HepG2 (cell line): Measurements from ENCODE around the gene TPRA1. TPM values are rescaled to one million over a fixed set of nuclear protein-coding genes. Genes with fewer than 3 reads are reported as not detected.

Experiments used
- E2F2 ChIP-seq: sonication (generic); formaldehyde crosslinking; IDR thresholded peaks from 2 replicates; pipeline ENCODE4 v1.4.0; 2020; ENCODE audit warnings: missing genetic modification reagents, borderline replicate concordance
- EP300 ChIP-seq, 3 experiments: sonication (generic) in 1 of 3; formaldehyde crosslinking in 1 of 3; IDR thresholded peaks; 2 replicates each; pipeline versions ENCODE4 v1.5.1 to v1.6.1; 2011 to 2020; ENCODE audit warnings: low read depth in 2 of 3, low read length in 2 of 3, borderline replicate concordance in 1 of 3, improper control_type of control experiment in 1 of 3, mild to moderate bottlenecking in 1 of 3, missing genetic modification reagents in 1 of 3, moderate library complexity in 1 of 3
- HNRNPL ChIP-seq: fragments of 200-400 bp; formaldehyde crosslinking; IDR thresholded peaks from 2 replicates; pipeline ENCODE4 v1.6.1; 2017; ENCODE audit warnings: mild to moderate bottlenecking, low read depth, low read length
- JDP2 ChIP-seq: sonication (generic); formaldehyde crosslinking; IDR thresholded peaks from 2 replicates; pipeline ENCODE4 v1.8.1; 2022; ENCODE audit warnings: missing genetic modification reagents, borderline replicate concordance
- MLLT10 ChIP-seq: sonication (generic); formaldehyde crosslinking; IDR thresholded peaks from 2 replicates; pipeline ENCODE4 v1.4.0; 2020; ENCODE audit warnings: missing genetic modification reagents
- MXD3 ChIP-seq: IDR thresholded peaks from 2 replicates; pipeline ENCODE4 v1.6.1; 2016; ENCODE audit warnings: mild to moderate bottlenecking, missing biosample characterization, missing genetic modification reagents
- MZF1 ChIP-seq: sonication (generic); formaldehyde crosslinking; IDR thresholded peaks from 2 replicates; pipeline ENCODE4 v1.8.1; 2023; ENCODE audit warnings: mild to moderate bottlenecking, missing genetic modification reagents, borderline replicate concordance
- NR2F6 ChIP-seq, 2 experiments: IDR thresholded peaks; 2 replicates each; pipeline ENCODE4 v1.6.1; 2016; ENCODE audit warnings: antibody characterized with exemption in 1 of 2, mild to moderate bottlenecking in 1 of 2
- PAX8 ChIP-seq: sonication (generic); formaldehyde crosslinking; IDR thresholded peaks from 2 replicates; pipeline ENCODE4 v1.8.0; 2022; ENCODE audit warnings: mild to moderate bottlenecking, missing genetic modification reagents, borderline replicate concordance
- PPARG ChIP-seq: conservative IDR thresholded peaks from 2 replicates; pipeline ENCODE4 v1.6.1; 2016; ENCODE audit warnings: missing biosample characterization, missing genetic modification reagents
- SALL2 ChIP-seq: sonication (generic); formaldehyde crosslinking; IDR thresholded peaks from 2 replicates; pipeline ENCODE4 v1.8.1; 2023; ENCODE audit warnings: mild to moderate bottlenecking, missing genetic modification reagents, inconsistent platforms
- SMARCE1 ChIP-seq: fragments of 450-650 bp; IDR thresholded peaks from 2 replicates; pipeline ENCODE4 v1.6.1; 2017; ENCODE audit warnings: borderline replicate concordance
- SP1 ChIP-seq, 2 experiments: fragments of 450-650 bp in 1 of 2; sonication (generic) in 1 of 2; formaldehyde crosslinking in 1 of 2; IDR thresholded peaks; 2 replicates each; pipeline versions ENCODE4 v1.4.0 to v1.6.1; 2016 to 2020; ENCODE audit warnings: missing genetic modification reagents in 1 of 2
- STAT5B ChIP-seq: sonication (generic); formaldehyde crosslinking; IDR thresholded peaks from 2 replicates; pipeline ENCODE4 v1.4.0; 2020; ENCODE audit warnings: missing genetic modification reagents
- TEAD2 ChIP-seq: sonication (generic); formaldehyde crosslinking; IDR thresholded peaks from 2 replicates; pipeline ENCODE4 v1.9.0; 2021; ENCODE audit warnings: missing genetic modification reagents
- ZFP36L1 ChIP-seq: sonication (generic); formaldehyde crosslinking; IDR thresholded peaks from 2 replicates; pipeline ENCODE4 v1.8.0; 2022; ENCODE audit warnings: mild to moderate bottlenecking, missing genetic modification reagents, moderate library complexity
- ZNF160 ChIP-seq: sonication (generic); formaldehyde crosslinking; IDR thresholded peaks from 2 replicates; pipeline ENCODE4 v1.8.0; 2022; ENCODE audit warnings: mild to moderate bottlenecking, inconsistent platforms, missing genetic modification reagents
- ZNF235 ChIP-seq: sonication (generic); formaldehyde crosslinking; IDR thresholded peaks from 2 replicates; pipeline ENCODE4 v1.8.1; 2023; ENCODE audit warnings: mild to moderate bottlenecking, missing genetic modification reagents, borderline replicate concordance
- ZNF367 ChIP-seq: sonication (generic); formaldehyde crosslinking; IDR thresholded peaks from 2 replicates; pipeline ENCODE4 v1.4.0; 2020; ENCODE audit warnings: missing genetic modification reagents, borderline replicate concordance
- ZNF496 ChIP-seq: sonication (generic); formaldehyde crosslinking; IDR thresholded peaks from 2 replicates; pipeline ENCODE4 v1.8.1; 2023; ENCODE audit warnings: mild to moderate bottlenecking, moderate library complexity, missing genetic modification reagents; ENCODE audit not compliant: insufficient replicate concordance
- polyA plus RNA-seq, 8 experiments: library from polyadenylated mRNA; depleted of rRNA in 3 of 8; stranded (reverse) in 7 of 8; unstranded in 1 of 8; fragments of >200 nt; fragmentation: Illumina TruSeq in 4 of 8; extraction: Trizol in 4 of 8; gene quantifications; 2 replicates each; pipeline versions ENCODE4 v1.2.1 to v1.2.3, GENCODE V29; 2011 to 2016; ENCODE audit warnings: low read depth in 4 of 8, missing spikeins in 1 of 8, mixed read lengths in 1 of 8; ENCODE audit not compliant: insufficient read depth in 1 of 8
- total RNA-seq, 5 experiments: library from RNA; depleted of rRNA; stranded (reverse); fragments of >200 nt; fragmentation: Illumina TruSeq; extraction: Trizol; gene quantifications; 2 replicates each; pipeline ENCODE4 v1.2.3, GENCODE V29; 2016; ENCODE audit warnings: low read depth in 1 of 5
- TF ChIP-seq, protein P1 (sequence below): sonication (generic); formaldehyde crosslinking; IDR thresholded peaks from 2 replicates; pipeline ENCODE4 v1.8.1; 2023; ENCODE audit warnings: mild to moderate bottlenecking, missing genetic modification reagents
- TF ChIP-seq, protein P2 (sequence below): sonication (generic); formaldehyde crosslinking; IDR thresholded peaks from 2 replicates; pipeline ENCODE4 v1.5.1; 2020; ENCODE audit warnings: missing genetic modification reagents, mild to moderate bottlenecking, borderline replicate concordance

Gene TPRA1
- total and polyA plus RNA-seq, 2 of the 13 experiments (the other 11 are each of a cell fraction or from before 2014, with no cell fraction given), result 25.4 to 25.8 TPM

DNA sequence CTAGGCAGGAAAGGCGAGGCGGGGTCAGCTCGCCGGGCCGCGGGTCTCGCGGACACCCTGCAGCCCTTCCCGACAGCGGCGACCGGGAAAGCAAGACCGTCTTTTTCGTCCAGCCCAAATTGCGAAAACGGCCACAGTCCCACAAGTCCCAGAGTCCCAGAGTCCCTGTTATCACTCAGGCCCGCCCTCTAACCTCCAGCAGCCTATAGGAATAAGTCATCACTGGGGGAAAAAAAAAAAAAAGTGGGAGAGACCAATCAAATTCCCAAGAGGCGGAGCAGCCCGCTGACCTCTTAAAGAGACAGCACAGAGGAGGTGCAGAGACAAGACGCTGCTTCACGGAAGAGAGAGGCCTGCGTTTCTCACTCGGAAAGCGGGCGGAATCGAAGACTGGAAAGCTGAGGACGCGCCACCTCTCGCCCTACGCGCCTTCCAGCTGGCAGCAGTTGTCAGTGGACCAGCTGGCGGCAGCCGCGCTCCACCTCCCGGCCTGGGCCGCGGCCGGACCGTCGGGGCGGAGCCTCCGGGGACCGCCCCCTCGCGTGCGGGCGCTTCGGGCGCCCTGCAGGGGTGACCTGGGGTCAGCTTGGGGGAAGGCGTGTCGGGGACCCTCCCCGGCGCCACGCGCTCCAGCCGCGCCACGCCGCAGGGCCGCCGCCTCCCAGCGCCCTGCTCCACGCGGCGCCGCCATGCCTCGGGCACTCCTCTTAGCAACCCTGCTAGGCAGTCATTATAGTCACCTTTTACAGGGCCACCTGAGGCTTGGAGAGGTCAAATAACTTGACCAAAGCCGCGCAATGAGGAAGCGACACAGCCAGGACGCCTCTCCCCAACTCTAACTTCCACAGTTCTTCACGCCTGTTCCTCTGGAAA, at the start of gene TPRA1 (continued):
- TF ChIP-seq SP1 (IDR thresholded peaks at IDR 0.05) (no peak), SP1 (CRISPR knock-in tag; IDR thresholded peaks at IDR 0.05) (peak; percentile 67), PPARG (CRISPR knock-in tag) (no peak), E2F2 (CRISPR knock-in tag) (no peak), HNRNPL (no peak), PAX8 (CRISPR knock-in tag) (no peak; the same call in 1 of the 2 replicates), MXD3 (peak; percentile 8; the same call in 1 of the 2 replicates), MZF1 (CRISPR knock-in tag) (no peak), ZNF496 (CRISPR knock-in tag) (no peak), EP300 (IDR thresholded peaks at IDR 0.05; ENCODE audit: low read depth in 2 of 2, low read length in 2 of 2) (peak; percentile 30 to 76; a peak in 2 of 4 replicates), EP300 (CRISPR knock-in tag; IDR thresholded peaks at IDR 0.05; ENCODE audit: borderline replicate concordance) (no peak), ZFP36L1 (CRISPR knock-in tag) (peak; percentile 79), TEAD2 (0 out of 2 replicates have a peak, but pooled peaks have one; percentile 65), SALL2 (CRISPR knock-in tag) (peak; percentile 77), STAT5B (CRISPR knock-in tag) (no peak), ZNF160 (CRISPR knock-in tag) (no peak), ZNF235 (no peak), ZNF367 (no peak), NR2F6 (IDR thresholded peaks at IDR 0.05) (peak; percentile 63), NR2F6 (CRISPR knock-in tag; IDR thresholded peaks at IDR 0.05) (peak; percentile 45; the same call in 1 of the 2 replicates), MLLT10 (CRISPR knock-in tag) (no peak), SMARCE1 (no peak), JDP2 (no peak)
- TF ChIP-seq, protein P1, sequence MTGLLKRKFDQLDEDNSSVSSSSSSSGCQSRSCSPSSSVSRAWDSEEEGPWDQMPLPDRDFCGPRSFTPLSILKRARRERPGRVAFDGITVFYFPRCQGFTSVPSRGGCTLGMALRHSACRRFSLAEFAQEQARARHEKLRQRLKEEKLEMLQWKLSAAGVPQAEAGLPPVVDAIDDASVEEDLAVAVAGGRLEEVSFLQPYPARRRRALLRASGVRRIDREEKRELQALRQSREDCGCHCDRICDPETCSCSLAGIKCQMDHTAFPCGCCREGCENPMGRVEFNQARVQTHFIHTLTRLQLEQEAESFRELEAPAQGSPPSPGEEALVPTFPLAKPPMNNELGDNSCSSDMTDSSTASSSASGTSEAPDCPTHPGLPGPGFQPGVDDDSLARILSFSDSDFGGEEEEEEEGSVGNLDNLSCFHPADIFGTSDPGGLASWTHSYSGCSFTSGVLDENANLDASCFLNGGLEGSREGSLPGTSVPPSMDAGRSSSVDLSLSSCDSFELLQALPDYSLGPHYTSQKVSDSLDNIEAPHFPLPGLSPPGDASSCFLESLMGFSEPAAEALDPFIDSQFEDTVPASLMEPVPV (CRISPR knock-in tag), result no peak
- TF ChIP-seq, protein P2, sequence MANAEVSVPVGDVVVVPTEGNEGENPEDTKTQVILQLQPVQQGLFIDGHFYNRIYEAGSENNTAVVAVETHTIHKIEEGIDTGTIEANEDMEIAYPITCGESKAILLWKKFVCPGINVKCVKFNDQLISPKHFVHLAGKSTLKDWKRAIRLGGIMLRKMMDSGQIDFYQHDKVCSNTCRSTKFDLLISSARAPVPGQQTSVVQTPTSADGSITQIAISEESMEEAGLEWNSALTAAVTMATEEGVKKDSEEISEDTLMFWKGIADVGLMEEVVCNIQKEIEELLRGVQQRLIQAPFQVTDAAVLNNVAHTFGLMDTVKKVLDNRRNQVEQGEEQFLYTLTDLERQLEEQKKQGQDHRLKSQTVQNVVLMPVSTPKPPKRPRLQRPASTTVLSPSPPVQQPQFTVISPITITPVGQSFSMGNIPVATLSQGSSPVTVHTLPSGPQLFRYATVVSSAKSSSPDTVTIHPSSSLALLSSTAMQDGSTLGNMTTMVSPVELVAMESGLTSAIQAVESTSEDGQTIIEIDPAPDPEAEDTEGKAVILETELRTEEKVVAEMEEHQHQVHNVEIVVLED (CRISPR knock-in tag), result peak; percentile 55; the same call in 1 of the 2 replicates
